ENCODE results near the gene FBXL22.

GRCh38 chr15:63582718-63583426 lies 14.3 kb upstream of the FBXL22 start:
- TF ChIP-seq, protein P1, sequence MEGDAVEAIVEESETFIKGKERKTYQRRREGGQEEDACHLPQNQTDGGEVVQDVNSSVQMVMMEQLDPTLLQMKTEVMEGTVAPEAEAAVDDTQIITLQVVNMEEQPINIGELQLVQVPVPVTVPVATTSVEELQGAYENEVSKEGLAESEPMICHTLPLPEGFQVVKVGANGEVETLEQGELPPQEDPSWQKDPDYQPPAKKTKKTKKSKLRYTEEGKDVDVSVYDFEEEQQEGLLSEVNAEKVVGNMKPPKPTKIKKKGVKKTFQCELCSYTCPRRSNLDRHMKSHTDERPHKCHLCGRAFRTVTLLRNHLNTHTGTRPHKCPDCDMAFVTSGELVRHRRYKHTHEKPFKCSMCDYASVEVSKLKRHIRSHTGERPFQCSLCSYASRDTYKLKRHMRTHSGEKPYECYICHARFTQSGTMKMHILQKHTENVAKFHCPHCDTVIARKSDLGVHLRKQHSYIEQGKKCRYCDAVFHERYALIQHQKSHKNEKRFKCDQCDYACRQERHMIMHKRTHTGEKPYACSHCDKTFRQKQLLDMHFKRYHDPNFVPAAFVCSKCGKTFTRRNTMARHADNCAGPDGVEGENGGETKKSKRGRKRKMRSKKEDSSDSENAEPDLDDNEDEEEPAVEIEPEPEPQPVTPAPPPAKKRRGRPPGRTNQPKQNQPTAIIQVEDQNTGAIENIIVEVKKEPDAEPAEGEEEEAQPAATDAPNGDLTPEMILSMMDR (IDR thresholded peaks at IDR 0.05; ENCODE audit: insufficient read depth, low read length, poor library complexity, severe bottlenecking), result no peak
- TF ChIP-seq EZH2phosphoT487 (conservative IDR thresholded peaks at IDR 0.05; ENCODE audit: low read length), result no peak

Data from SU-DHL-6 (cell line).